ENCODE results near the gene ZNF562.
A peak's percentile ranks its signal among the peaks of the same experiment; 100 is the strongest.
"Not testable (repeated sequence)": the region's sequence is repeated elsewhere in the genome, so short reads cannot be mapped to it uniquely, and the experiment has no call there.

Gene ZNF562

GRCh38 chr19:9674663-9675357, at the start of gene ZNF562:
ZNF562 (minus strand) TSS chr19:9675100; CDS start chr19:9660744, 14,356 bp downstream.
- H3K27me3 ChIP-seq (ENCODE audit: control insufficient read depth in 1 of 2, insufficient read depth in 2 of 2, low read length in 2 of 2), result no peaks in the 10 kb centered on the region
- H3K27ac ChIP-seq (ENCODE audit: low read length), result peak within 1 kb of the TSS; percentile 98
- H3K36me3 ChIP-seq (ENCODE audit: control insufficient read depth in 2 of 2, insufficient read depth in 2 of 2, low read length in 2 of 2), result peaks cover 5% of the 10 kb centered on the region in 2 donors
- peak within 1 kb of the TSS; percentile 94 to 98 for H3K9ac ChIP-seq (ENCODE audit: low read length in 2 of 2)
- peaks cover 0 to 5% of the 10 kb centered on the region in 2 donors for H3K9me3 ChIP-seq (ENCODE audit: control insufficient read depth in 2 of 2, low read length in 2 of 2)
- H3K4me1 ChIP-seq (ENCODE audit: control insufficient read depth, insufficient read depth, low read length), result peaks cover 8% of the 10 kb centered on the region
- peak within 1 kb of the TSS; percentile 93 to 96 for H3K4me3 ChIP-seq (ENCODE audit: low read length in 2 of 2)

DNA sequence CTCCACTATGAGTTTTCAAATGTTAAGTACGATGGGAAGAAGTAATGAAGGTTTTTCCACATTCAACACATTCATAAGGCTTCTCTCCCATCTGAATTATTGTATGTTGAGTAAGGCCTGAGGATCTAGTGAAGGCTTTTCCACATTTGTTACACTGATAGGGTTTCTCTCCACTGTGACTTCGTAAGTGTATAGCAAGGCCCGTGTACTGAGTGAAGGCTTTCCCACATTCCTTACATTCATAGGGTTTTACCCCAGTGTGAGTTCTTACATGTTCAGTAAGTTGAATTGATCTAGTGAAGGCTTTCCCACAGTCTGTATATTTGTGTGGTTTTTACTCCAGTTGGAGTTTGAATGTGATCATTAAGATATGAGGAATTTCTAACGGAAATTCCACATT, 49.3 kb upstream of the ZNF562 start:
- no peak overlapping the region for H3K4me3 ChIP-seq (ENCODE audit: low read length in 2 of 2)
- H3K9ac ChIP-seq (ENCODE audit: low read length in 2 of 2), result no peak overlapping the region
- peaks cover 0 to 4% of the 10 kb centered on the region in 2 donors for H3K9me3 ChIP-seq (ENCODE audit: control insufficient read depth in 2 of 2, low read length in 2 of 2)
- no peak overlapping the region for H3K27ac ChIP-seq (ENCODE audit: low read length)
- no peaks in the 10 kb centered on the region for H3K4me1 ChIP-seq (ENCODE audit: control insufficient read depth, insufficient read depth, low read length)
- H3K36me3 ChIP-seq (ENCODE audit: control insufficient read depth in 2 of 2, insufficient read depth in 2 of 2, low read length in 2 of 2), result no peaks in the 10 kb centered on the region
- H3K27me3 ChIP-seq (ENCODE audit: control insufficient read depth in 1 of 2, insufficient read depth in 2 of 2, low read length in 2 of 2), result no peaks in the 10 kb centered on the region

GRCh38 chr19:9721861-9722260, 47.0 kb upstream of the ZNF562 start:
- Histone ChIP-seq H3K9ac (ENCODE audit: low read length in 2 of 2) (no peak overlapping the region), H3K4me3 (ENCODE audit: low read length in 2 of 2) (no peak overlapping the region), H3K27ac (ENCODE audit: low read length) (no peak overlapping the region), H3K4me1 (ENCODE audit: control insufficient read depth, insufficient read depth, low read length) (no peaks in the 10 kb centered on the region), H3K27me3 (ENCODE audit: control insufficient read depth in 1 of 2, insufficient read depth in 2 of 2, low read length in 2 of 2) (no peaks in the 10 kb centered on the region), H3K36me3 (ENCODE audit: control insufficient read depth in 2 of 2, insufficient read depth in 2 of 2, low read length in 2 of 2) (no peaks in the 10 kb centered on the region), H3K9me3 (ENCODE audit: control insufficient read depth in 2 of 2, low read length in 2 of 2) (peaks cover 0 to 4% of the 10 kb centered on the region in 2 donors)

DNA sequence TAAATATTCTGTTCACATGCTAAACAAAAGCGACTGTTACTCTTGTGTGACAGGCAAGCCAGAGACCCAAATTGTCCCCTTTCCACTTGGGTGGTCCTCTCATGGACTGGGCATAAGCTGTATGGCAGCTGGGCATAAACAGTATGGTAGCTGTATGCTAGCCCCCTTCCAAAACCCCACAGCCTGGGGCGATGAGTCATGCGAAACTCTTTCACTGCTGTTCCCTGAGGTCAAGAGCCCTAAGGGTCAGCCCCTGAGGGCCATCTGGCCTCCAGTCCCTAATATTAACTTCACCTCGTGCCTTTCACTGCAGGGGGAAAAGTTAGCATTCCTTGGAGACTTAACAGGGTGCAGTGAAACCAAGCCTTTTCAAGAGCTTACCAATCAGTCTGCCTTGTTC, 45.6 kb upstream of the ZNF562 start:
- H3K9me3 ChIP-seq (ENCODE audit: control insufficient read depth in 2 of 2, low read length in 2 of 2), result peaks cover 0 to 4% of the 10 kb centered on the region in 2 donors
- no peak overlapping the region for H3K9ac ChIP-seq (ENCODE audit: low read length in 2 of 2)
- H3K27me3 ChIP-seq (ENCODE audit: control insufficient read depth in 1 of 2, insufficient read depth in 2 of 2, low read length in 2 of 2), result no peaks in the 10 kb centered on the region
- H3K4me1 ChIP-seq (ENCODE audit: control insufficient read depth, insufficient read depth, low read length), result no peaks in the 10 kb centered on the region
- H3K4me3 ChIP-seq (ENCODE audit: low read length in 2 of 2), result no peak overlapping the region
- H3K36me3 ChIP-seq (ENCODE audit: control insufficient read depth in 2 of 2, insufficient read depth in 2 of 2, low read length in 2 of 2), result no peaks in the 10 kb centered on the region
- H3K27ac ChIP-seq (ENCODE audit: low read length), result no peak overlapping the region

GRCh38 chr19:9711815-9712214, 36.9 kb upstream of the ZNF562 start:
- H3K9me3 ChIP-seq (ENCODE audit: control insufficient read depth in 2 of 2, low read length in 2 of 2), result peaks cover 3 to 10% of the 10 kb centered on the region in 2 donors
- no peak overlapping the region for H3K9ac ChIP-seq (ENCODE audit: low read length in 2 of 2)
- H3K4me1 ChIP-seq (ENCODE audit: control insufficient read depth, insufficient read depth, low read length), result no peaks in the 10 kb centered on the region
- no peaks in the 10 kb centered on the region for H3K27me3 ChIP-seq (ENCODE audit: control insufficient read depth in 1 of 2, insufficient read depth in 2 of 2, low read length in 2 of 2)
- no peak overlapping the region for H3K27ac ChIP-seq (ENCODE audit: low read length)
- no peak overlapping the region for H3K4me3 ChIP-seq (ENCODE audit: low read length in 2 of 2)
- no peaks in the 10 kb centered on the region for H3K36me3 ChIP-seq (ENCODE audit: control insufficient read depth in 2 of 2, insufficient read depth in 2 of 2, low read length in 2 of 2)

- Histone ChIP-seq H3K9ac (ENCODE audit: low read length in 2 of 2) (no peak overlapping the region), H3K4me1 (ENCODE audit: control insufficient read depth, insufficient read depth, low read length) (no peaks in the 10 kb centered on the region), H3K9me3 (ENCODE audit: control insufficient read depth in 2 of 2, low read length in 2 of 2) (peaks cover 3 to 10% of the 10 kb centered on the region in 2 donors), H3K36me3 (ENCODE audit: control insufficient read depth in 2 of 2, insufficient read depth in 2 of 2, low read length in 2 of 2) (no peaks in the 10 kb centered on the region), H3K27ac (ENCODE audit: low read length) (no peak overlapping the region), H3K4me3 (ENCODE audit: low read length in 2 of 2) (no peak overlapping the region), H3K27me3 (ENCODE audit: control insufficient read depth in 1 of 2, insufficient read depth in 2 of 2, low read length in 2 of 2) (no peaks in the 10 kb centered on the region)
Measured at GRCh38 chr19:9709305-9709704, 34.4 kb upstream of the ZNF562 start.

DNA sequence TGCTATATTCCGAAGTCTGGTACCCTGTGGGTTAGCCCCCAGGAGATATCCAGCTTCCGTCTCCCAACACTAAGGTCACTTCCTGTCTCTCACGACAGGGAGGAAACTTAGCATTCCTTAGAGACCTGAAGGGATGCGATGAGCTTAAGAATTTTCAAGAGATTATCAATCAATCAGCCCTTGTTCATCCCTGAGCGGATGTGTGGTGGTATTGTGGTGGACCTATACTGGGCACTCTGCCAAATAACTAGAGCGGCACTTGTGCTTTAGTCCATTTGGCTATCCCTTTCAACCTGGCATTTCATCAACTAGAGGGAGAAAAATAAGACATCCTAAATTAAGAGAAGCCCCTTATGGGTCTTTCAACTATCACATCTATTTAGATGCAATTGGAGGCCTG, 30.9 kb upstream of the ZNF562 start:
- H3K27me3 ChIP-seq (ENCODE audit: control insufficient read depth in 1 of 2, insufficient read depth in 2 of 2, low read length in 2 of 2), result no peaks in the 10 kb centered on the region
- no peak overlapping the region for H3K9ac ChIP-seq (ENCODE audit: low read length in 2 of 2)
- H3K9me3 ChIP-seq (ENCODE audit: control insufficient read depth in 2 of 2, low read length in 2 of 2), result peaks cover 0 to 4% of the 10 kb centered on the region in 2 donors
- no peak overlapping the region for H3K4me3 ChIP-seq (ENCODE audit: low read length in 2 of 2)
- no peak overlapping the region for H3K27ac ChIP-seq (ENCODE audit: low read length)
- H3K36me3 ChIP-seq (ENCODE audit: control insufficient read depth in 2 of 2, insufficient read depth in 2 of 2, low read length in 2 of 2), result no peaks in the 10 kb centered on the region
- no peaks in the 10 kb centered on the region for H3K4me1 ChIP-seq (ENCODE audit: control insufficient read depth, insufficient read depth, low read length)

DNA sequence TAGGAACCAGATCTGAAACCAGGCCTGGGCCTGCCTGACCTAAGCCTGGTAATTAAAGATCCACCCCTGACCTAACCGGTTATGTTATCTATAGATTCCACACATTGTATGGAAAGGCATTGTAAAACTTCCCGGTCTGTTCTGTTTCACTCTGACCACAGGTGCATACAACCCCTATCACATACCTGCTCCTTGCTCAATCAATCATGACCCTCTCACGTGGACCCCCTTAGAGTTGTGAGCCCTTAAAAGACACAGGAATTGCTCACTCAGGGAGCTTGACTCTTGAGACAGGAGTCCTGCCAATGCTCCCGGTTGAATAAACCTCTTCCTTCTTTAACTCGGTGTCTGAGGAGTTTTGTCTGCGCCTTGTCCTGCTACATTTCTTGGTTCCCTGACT, 27.3 kb upstream of the ZNF562 start:
- Histone ChIP-seq H3K27me3 (ENCODE audit: control insufficient read depth in 1 of 2, insufficient read depth in 2 of 2, low read length in 2 of 2) (no peaks in the 10 kb centered on the region), H3K4me1 (ENCODE audit: control insufficient read depth, insufficient read depth, low read length) (no peaks in the 10 kb centered on the region), H3K36me3 (ENCODE audit: control insufficient read depth in 2 of 2, insufficient read depth in 2 of 2, low read length in 2 of 2) (no peaks in the 10 kb centered on the region), H3K4me3 (ENCODE audit: low read length in 2 of 2) (no peak overlapping the region), H3K27ac (ENCODE audit: low read length) (no peak overlapping the region), H3K9ac (ENCODE audit: low read length in 2 of 2) (no peak overlapping the region), H3K9me3 (ENCODE audit: control insufficient read depth in 2 of 2, low read length in 2 of 2) (no peaks in the 10 kb centered on the region)

DNA sequence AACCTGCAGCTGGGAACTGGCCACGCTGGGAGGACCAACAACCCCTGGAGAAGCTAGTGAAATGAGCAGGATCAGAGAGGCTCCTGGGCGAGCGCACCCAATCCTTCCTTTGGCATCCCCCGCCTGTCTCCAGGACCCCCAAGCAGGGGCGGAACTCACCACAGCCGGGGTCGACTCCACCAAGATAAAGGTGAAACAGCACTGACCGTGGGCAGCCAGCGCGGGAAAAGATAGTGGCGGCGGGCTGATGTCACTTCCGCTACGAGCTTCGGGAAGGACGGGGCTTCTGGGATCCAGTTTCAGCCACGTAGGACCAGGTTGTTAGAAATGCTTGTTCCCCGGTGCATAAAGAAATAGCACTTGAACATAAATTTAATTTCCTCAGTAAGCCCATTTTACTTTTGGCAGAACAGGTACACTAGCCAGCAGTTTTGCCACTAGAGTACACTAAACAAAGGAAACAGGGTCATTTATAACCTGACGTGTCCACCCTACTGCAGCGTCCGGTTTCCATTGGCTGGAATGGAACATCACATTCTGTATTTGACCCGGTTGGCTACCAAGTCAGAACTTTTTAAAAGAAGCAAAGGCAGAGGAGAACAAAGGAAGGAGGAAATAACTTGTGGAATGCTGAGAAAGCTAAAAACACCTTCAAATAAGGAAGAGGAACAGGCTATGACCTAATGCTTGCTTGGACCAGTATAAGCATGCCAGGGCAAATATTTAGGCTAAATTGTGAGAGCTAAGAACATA, 25.5 kb upstream of the ZNF562 start:
- Histone ChIP-seq H3K4me3 (ENCODE audit: low read length in 2 of 2) (no peak overlapping the region), H3K36me3 (ENCODE audit: control insufficient read depth in 2 of 2, insufficient read depth in 2 of 2, low read length in 2 of 2) (no peaks in the 10 kb centered on the region), H3K9me3 (ENCODE audit: control insufficient read depth in 2 of 2, low read length in 2 of 2) (no peaks in the 10 kb centered on the region), H3K9ac (ENCODE audit: low read length in 2 of 2) (no peak overlapping the region), H3K27me3 (ENCODE audit: control insufficient read depth in 1 of 2, insufficient read depth in 2 of 2, low read length in 2 of 2) (no peaks in the 10 kb centered on the region), H3K4me1 (ENCODE audit: control insufficient read depth, insufficient read depth, low read length) (no peaks in the 10 kb centered on the region), H3K27ac (ENCODE audit: low read length) (no peak overlapping the region)

DNA sequence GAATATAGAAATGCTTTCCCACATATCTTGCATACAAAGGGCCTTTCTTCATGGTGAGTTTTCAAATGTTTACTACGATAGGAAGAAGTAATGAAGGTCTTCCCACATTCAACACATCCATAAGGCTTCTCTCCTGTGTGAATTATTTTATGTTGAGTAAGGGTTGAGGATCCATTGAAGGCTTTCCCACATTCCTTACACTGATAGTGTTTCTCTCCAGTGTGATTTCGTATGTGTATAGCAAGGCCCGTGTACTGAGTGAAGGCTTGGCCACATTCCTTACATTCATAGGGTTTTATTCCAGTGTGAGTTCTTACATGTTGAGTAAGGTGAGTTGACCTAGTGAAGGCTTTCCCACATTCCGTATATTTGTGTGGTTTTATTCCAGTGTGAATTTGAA, 15.4 kb upstream of the ZNF562 start:
- H3K9ac ChIP-seq (ENCODE audit: low read length in 2 of 2); H3K9me3 ChIP-seq (ENCODE audit: control insufficient read depth in 2 of 2, low read length in 2 of 2); H3K4me1 ChIP-seq (ENCODE audit: control insufficient read depth, insufficient read depth, low read length); H3K36me3 ChIP-seq (ENCODE audit: control insufficient read depth in 2 of 2, insufficient read depth in 2 of 2, low read length in 2 of 2); H3K4me3 ChIP-seq (ENCODE audit: low read length in 2 of 2); H3K27me3 ChIP-seq (ENCODE audit: control insufficient read depth in 1 of 2, insufficient read depth in 2 of 2, low read length in 2 of 2); H3K27ac ChIP-seq (ENCODE audit: low read length): not testable (repeated sequence)

DNA sequence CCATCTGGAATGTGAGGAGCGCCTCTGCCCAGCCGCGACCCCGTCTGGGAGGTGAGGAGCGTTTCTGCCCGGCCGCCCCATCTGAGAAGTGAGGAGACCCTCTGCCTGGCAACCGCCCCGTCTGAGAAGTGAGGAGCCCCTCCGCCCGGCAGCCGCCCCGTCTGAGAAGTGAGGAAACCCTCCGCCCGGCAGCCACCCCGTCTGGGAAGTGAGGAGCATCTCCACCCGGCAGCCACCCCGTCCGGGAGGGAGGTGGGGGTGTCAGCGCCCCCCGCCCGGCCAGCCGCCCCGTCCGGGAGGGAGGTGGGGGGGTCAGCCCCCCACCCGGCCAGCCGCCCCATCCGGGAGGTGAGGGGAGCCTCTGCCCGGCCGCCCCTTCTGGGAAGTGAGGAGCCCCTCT, 5.1 kb upstream of the ZNF562 start:
- H3K27ac ChIP-seq (ENCODE audit: low read length); H3K36me3 ChIP-seq (ENCODE audit: control insufficient read depth in 2 of 2, insufficient read depth in 2 of 2, low read length in 2 of 2); H3K9me3 ChIP-seq (ENCODE audit: control insufficient read depth in 2 of 2, low read length in 2 of 2); H3K27me3 ChIP-seq (ENCODE audit: control insufficient read depth in 1 of 2, insufficient read depth in 2 of 2, low read length in 2 of 2); H3K9ac ChIP-seq (ENCODE audit: low read length in 2 of 2); H3K4me1 ChIP-seq (ENCODE audit: control insufficient read depth, insufficient read depth, low read length); H3K4me3 ChIP-seq (ENCODE audit: low read length in 2 of 2): not testable (repeated sequence)

All from stomach smooth muscle (tissue), 2 donors.